Spleen (tissue), 11 donors: ENCODE measurements around the gene CIC. TPM values are rescaled to one million over a fixed set of nuclear protein-coding genes. Genes with fewer than 3 reads are reported as not detected.
A peak's percentile ranks its signal among the peaks of the same experiment; 100 is the strongest.

Experiments
- DNase-seq: peaks from one replicate; pipeline ENCODE4 v3.0.0-alpha.2; 2020
- H3K27ac ChIP-seq, 8 donors: fragments of 200-600 bp; sonication (generic) in 7 of 8; 1 replicate in 4 of 8; 2 replicates in 4 of 8; pipeline versions ENCODE4 v1.5.0 to v1.8.0; 2016 to 2021; ENCODE audit warnings: inconsistent platforms in 4 of 8, mild to moderate bottlenecking in 4 of 8, moderate library complexity in 1 of 8
- H3K27me3 ChIP-seq, 7 donors: fragments of 200-600 bp; sonication (generic) in 6 of 7; replicated peaks in 1 of 7; 1 replicate in 4 of 7; 2 replicates in 3 of 7; pipeline versions ENCODE4 v1.5.0 to v1.8.0; 2016 to 2021; ENCODE audit warnings: inconsistent platforms in 3 of 7, mild to moderate bottlenecking in 1 of 7
- H3K36me3 ChIP-seq, 6 donors: fragments of 200-600 bp; sonication (generic) in 5 of 6; 1 replicate in 4 of 6; 2 replicates in 2 of 6; pipeline versions ENCODE4 v1.5.0 to v1.8.0; 2016 to 2021; ENCODE audit warnings: inconsistent platforms in 2 of 6
- H3K4me1 ChIP-seq, 6 donors: fragments of 200-600 bp; sonication (generic) in 5 of 6; 1 replicate in 3 of 6; 2 replicates in 3 of 6; pipeline versions ENCODE4 v1.5.0 to v1.8.0; 2016 to 2021; ENCODE audit warnings: inconsistent platforms in 3 of 6
- H3K4me3 ChIP-seq, 8 donors: fragments of 200-600 bp; sonication (generic) in 7 of 8; 1 replicate in 4 of 8; 2 replicates in 4 of 8; pipeline versions ENCODE4 v1.5.0 to v1.8.0; 2016 to 2021; ENCODE audit warnings: inconsistent platforms in 4 of 8, mild to moderate bottlenecking in 4 of 8, moderate library complexity in 2 of 8
- H3K9me3 ChIP-seq, 8 donors: fragments of 200-600 bp; sonication (generic) in 7 of 8; 1 replicate in 4 of 8; 2 replicates in 4 of 8; pipeline versions ENCODE4 v1.5.0 to v1.8.0; 2016 to 2021; ENCODE audit warnings: inconsistent platforms in 4 of 8
- POLR2A ChIP-seq, 3 donors: fragments of 450-650 bp; IDR thresholded peaks; one replicate each; pipeline ENCODE4 v1.5.1; 2017; ENCODE audit warnings: antibody characterized with exemption in 3 of 3, mild to moderate bottlenecking in 1 of 3
- POLR2AphosphoS5 ChIP-seq, 3 donors: sonication (generic); formaldehyde crosslinking; IDR thresholded peaks; one replicate each; pipeline ENCODE4 v1.5.1; 2017; ENCODE audit warnings: antibody characterized with exemption in 3 of 3
- WGBS, 5 donors: extraction: QIAGEN DNeasy Blood & Tissue Kit in 3 of 5; methylation state at CpG; one replicate each; pipeline versions ENCODE4 v1.1.5 to v1.1.7; 2013 to 2018; 5-methylcytosine and 5-hydroxymethylcytosine counted together
- intact Hi-C: fragments of 100-400 bp; cut with DNase I; formaldehyde crosslinking; loops from one replicate; pipeline ENCODE4 v1.15.0; 2023; ENCODE audit warnings: low total_unique reads
- polyA plus RNA-seq, 3 donors: library from polyadenylated mRNA; stranded (reverse); fragments of 200-250 nt; gene quantifications; one replicate each; pipeline ENCODE4 v1.2.1, GENCODE V29; 2013
- total RNA-seq, 7 donors: library from RNA; depleted of rRNA in 3 of 7; stranded (reverse); fragments of >200 nt in 3 of 7; fragmentation: NEBNext Ultra II Directional in 4 of 7; extraction: Animal tissue kit (Norgen Biotek cat#: 25700) in 4 of 7; gene quantifications; one replicate each; pipeline versions ENCODE4 v1.1.0 to v1.2.1, GENCODE V29; 2016 to 2021
- TF ChIP-seq, protein P1 (sequence below), 11 experiments: fragments of 200-600 bp in 7 of 11; fragments of 450-650 bp in 4 of 11; sonication (generic) in 4 of 11; IDR thresholded peaks in 8 of 11; conservative IDR thresholded peaks in 3 of 11; 1 replicate in 7 of 11; 2 replicates in 4 of 11; pipeline versions ENCODE4 v1.4.0 to v1.8.0; 2016 to 2021; ENCODE audit warnings: antibody characterized with exemption in 11 of 11, inconsistent platforms in 4 of 11, mild to moderate bottlenecking in 1 of 11
- donor health status: healthy with polysubstance abuse.
- donor health status: DM: no; HTN: no; CAD: no; lungs with moderate emphysema.
- donor health status: DM: no; HTN: no; CAD: no.
- donor health status: Bipolar disorder and iron deficiency.
- donor health status: healthy.
- donor health status: DM: no; HTN: no; CAD: no.
- donor health status: DM: yes; HTN: yes; CAD: no.

CIC gene
- total and polyA plus RNA-seq, 10 donors: 12.5 to 100 (median 69.8) TPM

DNA sequence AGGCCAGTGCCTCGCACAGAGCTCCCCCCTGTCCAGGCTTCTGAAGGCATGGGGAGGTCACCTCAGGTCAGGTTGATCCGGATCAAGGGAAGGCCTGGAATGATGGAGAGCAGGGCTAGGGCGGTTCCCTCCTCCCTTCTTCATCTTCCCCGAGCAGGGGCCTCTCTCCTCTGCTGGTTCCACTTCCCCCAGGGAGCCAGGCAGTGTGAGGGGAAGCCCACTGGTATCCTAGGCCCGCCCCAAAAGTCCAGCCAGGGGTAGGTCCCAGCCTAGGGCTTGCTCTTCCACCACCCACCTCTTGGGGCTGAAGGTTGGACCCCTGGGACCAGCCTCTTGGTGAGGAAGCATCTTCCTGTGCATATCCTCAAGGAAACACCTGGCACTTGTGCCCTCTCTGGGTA is 16.5 kb downstream of the CIC start:
- peak; percentile 85 for DNase-seq
- H3K4me1 ChIP-seq: peaks cover 37 to 84% (median 56%) of the 10 kb centered on the region in 6 donors
- no peaks in the 10 kb centered on the region for H3K27me3 ChIP-seq
- 20 to 33% (median 23%) methylated on average over 5 of the region's 5 CpGs for WGBS, 5 donors
- H3K36me3 ChIP-seq: peaks cover 0 to 42% (median 39%) of the 10 kb centered on the region in 6 donors
- H3K9me3 ChIP-seq: no peaks in the 10 kb centered on the region
- H3K27ac ChIP-seq: peak overlapping the region; percentile 41 to 97 (median 82)
- peak overlapping the region in 5 of 8 donors; percentile 0 to 91 (median 57) for H3K4me3 ChIP-seq
- intact Hi-C loops: loop anchor here (5.0 kb wide), 1 partner anchor 153 kb away; the partner anchor contains the start of gene POU2F2
- no peak for TF ChIP-seq POLR2AphosphoS5 (IDR thresholded peaks at IDR 0.05)
- TF ChIP-seq, protein P1, sequence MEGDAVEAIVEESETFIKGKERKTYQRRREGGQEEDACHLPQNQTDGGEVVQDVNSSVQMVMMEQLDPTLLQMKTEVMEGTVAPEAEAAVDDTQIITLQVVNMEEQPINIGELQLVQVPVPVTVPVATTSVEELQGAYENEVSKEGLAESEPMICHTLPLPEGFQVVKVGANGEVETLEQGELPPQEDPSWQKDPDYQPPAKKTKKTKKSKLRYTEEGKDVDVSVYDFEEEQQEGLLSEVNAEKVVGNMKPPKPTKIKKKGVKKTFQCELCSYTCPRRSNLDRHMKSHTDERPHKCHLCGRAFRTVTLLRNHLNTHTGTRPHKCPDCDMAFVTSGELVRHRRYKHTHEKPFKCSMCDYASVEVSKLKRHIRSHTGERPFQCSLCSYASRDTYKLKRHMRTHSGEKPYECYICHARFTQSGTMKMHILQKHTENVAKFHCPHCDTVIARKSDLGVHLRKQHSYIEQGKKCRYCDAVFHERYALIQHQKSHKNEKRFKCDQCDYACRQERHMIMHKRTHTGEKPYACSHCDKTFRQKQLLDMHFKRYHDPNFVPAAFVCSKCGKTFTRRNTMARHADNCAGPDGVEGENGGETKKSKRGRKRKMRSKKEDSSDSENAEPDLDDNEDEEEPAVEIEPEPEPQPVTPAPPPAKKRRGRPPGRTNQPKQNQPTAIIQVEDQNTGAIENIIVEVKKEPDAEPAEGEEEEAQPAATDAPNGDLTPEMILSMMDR (IDR thresholded peaks at IDR 0.05 in 8 of 11, conservative IDR thresholded peaks at IDR 0.05 in 3 of 11): no peak
- TF ChIP-seq POLR2A (IDR thresholded peaks at IDR 0.05): no peak

DNA sequence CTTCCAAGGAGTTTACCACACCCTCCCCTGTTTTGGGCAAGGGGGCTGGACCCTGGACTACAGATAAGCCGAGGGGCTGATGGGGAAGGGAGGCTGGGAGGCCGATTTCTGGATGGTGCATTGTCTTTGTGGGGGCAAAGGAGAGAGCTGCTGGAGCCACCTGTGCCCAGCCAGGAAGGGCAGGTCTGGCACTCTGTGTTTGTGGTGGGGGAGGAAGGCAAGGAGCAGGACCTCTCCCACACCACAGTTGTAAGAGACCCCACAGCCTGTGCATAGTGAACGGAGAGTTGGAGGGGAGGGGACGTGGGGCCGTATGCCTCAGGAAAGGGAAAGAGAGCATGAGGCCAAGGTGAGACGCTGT is 16.9 kb downstream of the CIC start:
- WGBS, 5 donors: 16 to 36% (median 20%) methylated on average over 6 of the region's 6 CpGs
- Histone ChIP-seq H3K4me1 (peaks cover 35 to 84% (median 52%) of the 10 kb centered on the region in 6 donors), H3K27ac (peak overlapping the region in 7 of 8 donors; percentile 41 to 97 (median 83)), H3K9me3 (no peaks in the 10 kb centered on the region), H3K27me3 (no peaks in the 10 kb centered on the region), H3K36me3 (peaks cover 0 to 46% (median 43%) of the 10 kb centered on the region in 6 donors), H3K4me3 (peak overlapping the region in 4 of 8 donors; percentile 0 to 91 (median 62))
- intact Hi-C loops: loop anchor here (5.0 kb wide), 1 partner anchor 154 kb away; the partner anchor contains the start of gene POU2F2
- TF ChIP-seq, protein P1 (IDR thresholded peaks at IDR 0.05 in 8 of 11, conservative IDR thresholded peaks at IDR 0.05 in 3 of 11): no peak
- no peak for TF ChIP-seq POLR2A (IDR thresholded peaks at IDR 0.05)
- no peak for TF ChIP-seq POLR2AphosphoS5 (IDR thresholded peaks at IDR 0.05)
- DNase-seq: peak; percentile 78

DNA sequence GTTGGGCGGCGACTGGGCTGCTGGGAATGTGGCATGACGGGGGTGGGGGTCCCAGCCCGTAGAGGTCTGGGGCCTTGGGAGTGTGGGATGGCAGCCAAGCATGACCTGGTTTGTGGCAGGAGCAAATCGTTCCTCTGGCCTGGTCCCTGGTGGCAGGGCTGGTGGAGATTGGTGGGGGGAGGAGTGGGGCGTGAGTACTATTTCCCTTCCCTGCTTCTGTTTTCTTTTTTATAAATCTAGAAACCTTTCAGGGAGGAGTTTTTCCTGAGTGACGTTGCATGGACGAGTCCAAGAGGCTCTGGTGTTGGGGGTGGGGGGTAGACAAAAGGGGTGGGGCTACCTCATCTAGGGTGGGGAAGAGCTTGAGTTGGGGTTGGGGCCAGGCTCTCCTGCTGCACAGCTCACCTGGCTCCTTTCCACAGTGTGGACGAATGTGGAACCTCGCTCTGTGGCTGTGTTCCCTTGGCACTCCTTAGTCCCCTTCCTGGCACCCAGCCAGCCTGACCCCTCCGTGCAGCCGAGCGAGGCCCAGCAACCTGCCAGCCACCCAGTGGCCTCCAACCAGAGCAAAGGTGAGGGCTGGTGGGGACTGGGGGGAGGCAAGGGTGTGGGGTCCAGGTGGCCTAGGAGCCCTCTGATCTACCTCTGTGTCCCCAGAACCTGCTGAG is 17.4 kb downstream of the CIC start:
- intact Hi-C loops: loop anchor here (5.0 kb wide), 1 partner anchor 154 kb away; the partner anchor contains the start of gene POU2F2
- DNase-seq: peak; percentile 84
- Histone ChIP-seq H3K27me3 (no peaks in the 10 kb centered on the region), H3K4me3 (peak overlapping the region in 4 of 8 donors; percentile 0 to 91 (median 62)), H3K27ac (peak overlapping the region; percentile 13 to 97 (median 82)), H3K9me3 (no peaks in the 10 kb centered on the region), H3K4me1 (peaks cover 30 to 83% (median 47%) of the 10 kb centered on the region in 6 donors), H3K36me3 (peaks cover 0 to 51% (median 48%) of the 10 kb centered on the region in 6 donors)
- peak in 2 of 3 donors; percentile 33 to 54 for TF ChIP-seq POLR2AphosphoS5 (IDR thresholded peaks at IDR 0.05)
- TF ChIP-seq POLR2A (IDR thresholded peaks at IDR 0.05): no peak
- WGBS, 5 donors: 25 to 40% (median 27%) methylated on average over 13 of the region's 13 CpGs

DNA sequence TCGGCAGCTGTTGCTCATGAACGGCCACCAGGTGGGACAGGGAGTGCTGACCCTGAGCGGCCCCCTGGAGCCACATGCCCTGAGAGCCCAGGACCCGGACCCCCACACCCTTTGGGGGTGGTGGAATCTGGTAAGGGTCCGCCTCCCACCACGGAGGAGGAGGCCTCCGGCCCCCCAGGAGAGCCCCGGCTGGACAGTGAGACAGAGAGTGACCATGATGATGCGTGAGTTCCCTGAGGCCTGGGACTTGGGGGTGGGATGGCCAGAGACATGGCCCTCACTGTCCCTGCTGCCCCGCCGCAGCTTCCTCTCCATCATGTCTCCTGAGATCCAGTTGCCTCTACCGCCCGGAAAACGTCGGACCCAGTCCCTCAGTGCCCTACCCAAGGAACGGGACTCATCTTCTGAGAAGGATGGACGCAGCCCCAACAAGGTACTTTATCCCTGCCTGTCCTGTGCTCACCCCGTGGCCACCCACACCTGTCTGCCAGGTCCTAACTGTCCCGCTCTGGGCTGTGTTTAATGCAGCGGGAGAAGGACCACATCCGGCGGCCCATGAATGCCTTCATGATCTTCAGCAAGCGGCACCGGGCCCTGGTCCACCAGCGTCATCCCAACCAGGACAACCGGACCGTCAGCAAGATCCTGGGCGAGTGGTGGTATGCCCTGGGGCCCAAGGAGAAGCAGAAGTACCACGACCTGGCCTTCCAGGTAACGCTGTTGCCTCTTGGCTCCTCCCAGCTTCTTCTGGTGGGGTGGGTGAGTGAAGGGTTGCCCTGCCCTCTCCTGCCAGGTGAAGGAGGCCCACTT is 18.2 kb downstream of the CIC start:
- no peaks in the 10 kb centered on the region for H3K27me3 ChIP-seq
- peak overlapping the region; percentile 13 to 97 (median 82) for H3K27ac ChIP-seq
- peak overlapping the region in 1 of 8 donors; percentile 91 for H3K4me3 ChIP-seq
- intact Hi-C loops: loop anchor here (5.0 kb wide), 1 partner anchor 155 kb away; the partner anchor contains the start of gene POU2F2
- no peaks in the 10 kb centered on the region for H3K9me3 ChIP-seq
- TF ChIP-seq, protein P1 (IDR thresholded peaks at IDR 0.05 in 8 of 11, conservative IDR thresholded peaks at IDR 0.05 in 3 of 11): no peak
- TF ChIP-seq POLR2AphosphoS5 (IDR thresholded peaks at IDR 0.05) (peak in 2 of 3 donors; percentile 28 to 45), POLR2A (IDR thresholded peaks at IDR 0.05) (no peak)
- 93 to 97% (median 93%) methylated on average over 24 to 30 of the region's 30 CpGs for WGBS, 5 donors
- H3K36me3 ChIP-seq: peaks cover 0 to 59% (median 55%) of the 10 kb centered on the region in 6 donors
- peaks cover 24 to 76% (median 39%) of the 10 kb centered on the region in 6 donors for H3K4me1 ChIP-seq
- DNase-seq: peak; percentile 78
